Liver (tissue), 9 donors: ENCODE data around the gene PUS1. TPM values are rescaled to one million over a fixed set of nuclear protein-coding genes. Genes with fewer than 3 reads are reported as not detected.

Source experiments
- DNase-seq: peaks from one replicate; pipeline ENCODE4 v3.0.0-alpha.2; 2017; ENCODE audit warnings: low spot score
- H3K27ac ChIP-seq, 2 donors: one replicate each; pipeline ENCODE4 v1.7.0; 2013; ENCODE audit warnings: inconsistent platforms in 2 of 2, low read length in 2 of 2, control low read depth in 1 of 2, low read depth in 1 of 2, mild to moderate bottlenecking in 1 of 2
- H3K27me3 ChIP-seq, 4 donors: one replicate each; pipeline versions ENCODE4 v1.6.1 to v1.7.0; 2013; ENCODE audit warnings: low read length in 3 of 4, inconsistent platforms in 1 of 4, mild to moderate bottlenecking in 1 of 4, moderate library complexity in 1 of 4; ENCODE audit not compliant: control insufficient read depth in 4 of 4, insufficient read depth in 4 of 4
- H3K36me3 ChIP-seq, 4 donors: one replicate each; pipeline versions ENCODE4 v1.6.1 to v1.7.0; 2013; ENCODE audit warnings: low read length in 3 of 4, mild to moderate bottlenecking in 3 of 4, low read depth in 1 of 4, moderate library complexity in 1 of 4; ENCODE audit not compliant: control insufficient read depth in 4 of 4, insufficient read depth in 3 of 4
- H3K4me1 ChIP-seq, 4 donors: one replicate each; pipeline versions ENCODE4 v1.6.1 to v1.7.0; 2013; ENCODE audit warnings: low read length in 3 of 4, mild to moderate bottlenecking in 3 of 4, moderate library complexity in 1 of 4; ENCODE audit not compliant: control insufficient read depth in 4 of 4, insufficient read depth in 4 of 4
- H3K4me3 ChIP-seq, 3 donors: one replicate each; pipeline versions ENCODE4 v1.6.1 to v1.7.0; 2013; ENCODE audit warnings: low read length in 3 of 3, control low read depth in 1 of 3, low read depth in 1 of 3, mild to moderate bottlenecking in 1 of 3
- H3K9ac ChIP-seq, 2 donors: one replicate each; pipeline ENCODE4 v1.7.0; 2013; ENCODE audit warnings: low read length in 2 of 2, mild to moderate bottlenecking in 2 of 2, moderate library complexity in 2 of 2, control low read depth in 1 of 2, low read depth in 1 of 2
- H3K9me3 ChIP-seq, 4 donors: one replicate each; pipeline versions ENCODE4 v1.6.1 to v1.7.0; 2013; ENCODE audit warnings: low read length in 3 of 4; ENCODE audit not compliant: control insufficient read depth in 4 of 4
- CTCF ChIP-seq: fragments of 150-350 bp; IDR thresholded peaks from 2 replicates; pipeline ENCODE4 v1.5.1; 2017; ENCODE audit warnings: improper control_type of control experiment, low read depth, low read length; ENCODE audit not compliant: missing input control
- EGR1 ChIP-seq, 2 donors: IDR thresholded peaks; 2 replicates each; pipeline ENCODE4 v1.6.1; 2016 to 2018; ENCODE audit warnings: antibody characterized with exemption in 2 of 2, low read depth in 2 of 2
- FOXA1 ChIP-seq: IDR thresholded peaks from 2 replicates; pipeline ENCODE4 v1.6.1; 2016; ENCODE audit warnings: antibody characterized with exemption
- FOXA2 ChIP-seq: IDR thresholded peaks from 2 replicates; pipeline ENCODE4 v1.6.1; 2016; ENCODE audit warnings: antibody characterized with exemption
- GABPA ChIP-seq, 2 donors: IDR thresholded peaks in 1 of 2; conservative IDR thresholded peaks in 1 of 2; 2 replicates each; pipeline ENCODE4 v1.6.1; 2016; ENCODE audit warnings: antibody characterized with exemption in 2 of 2, mild to moderate bottlenecking in 1 of 2, moderate library complexity in 1 of 2
- HNF4G ChIP-seq: IDR thresholded peaks from 2 replicates; pipeline ENCODE4 v1.6.1; 2016; ENCODE audit warnings: antibody characterized with exemption
- JUND ChIP-seq, 2 donors: IDR thresholded peaks; 2 replicates each; pipeline ENCODE4 v1.6.1; 2016; ENCODE audit warnings: antibody characterized with exemption in 2 of 2
- NR2F2 ChIP-seq: IDR thresholded peaks from 2 replicates; pipeline ENCODE4 v1.6.1; 2016; ENCODE audit warnings: antibody characterized with exemption
- RAD21 ChIP-seq, 2 donors: IDR thresholded peaks; 2 replicates each; pipeline ENCODE4 v1.6.1; 2016; ENCODE audit warnings: antibody characterized with exemption in 2 of 2, mild to moderate bottlenecking in 2 of 2
- REST ChIP-seq: IDR thresholded peaks from 2 replicates; pipeline ENCODE4 v1.6.1; 2016; ENCODE audit warnings: antibody characterized with exemption, mild to moderate bottlenecking
- RXRA ChIP-seq, 2 donors: IDR thresholded peaks; 2 replicates each; pipeline ENCODE4 v1.6.1; 2017 to 2018; ENCODE audit warnings: antibody characterized with exemption in 2 of 2, mild to moderate bottlenecking in 1 of 2
- TAF1 ChIP-seq: conservative IDR thresholded peaks from 2 replicates; pipeline ENCODE4 v1.6.1; 2016; ENCODE audit warnings: antibody characterized with exemption, mild to moderate bottlenecking
- YY1 ChIP-seq: IDR thresholded peaks from 2 replicates; pipeline ENCODE4 v1.6.1; 2016; ENCODE audit warnings: antibody characterized with exemption, mild to moderate bottlenecking
- ZBTB33 ChIP-seq: IDR thresholded peaks from 2 replicates; pipeline ENCODE4 v1.6.1; 2016; ENCODE audit warnings: antibody characterized with exemption
- WGBS: extraction: QIAGEN DNeasy Blood & Tissue Kit; methylation state at CpG from one replicate; pipeline ENCODE4 v1.1.7; 2013; 5-methylcytosine and 5-hydroxymethylcytosine counted together
- polyA plus RNA-seq, 2 donors: library from polyadenylated mRNA; stranded (reverse) in 1 of 2; unstranded in 1 of 2; fragments of 200-250 nt in 1 of 2; fragments of >200 nt in 1 of 2; fragmentation: Nextera tagmentation in 1 of 2; extraction: Ambion mirVana in 1 of 2; gene quantifications; one replicate each; pipeline versions ENCODE4 v1.2.1 to v1.2.3, GENCODE V29; 2013 to 2015
- total RNA-seq, 2 donors: library from RNA; depleted of rRNA; stranded (reverse); fragments of >200 nt; gene quantifications; one replicate each; pipeline ENCODE4 v1.2.3, GENCODE V29; 2014
- donor health status: healthy.
- donor health status: healthy.
- donor health status: healthy.
- donor health status: healthy.
- donor health status: healthy.

The PUS1 gene
- total and polyA plus RNA-seq, 4 donors, result 6.1 to 24.4 (median 10.7) TPM

GRCh38 chr12:131939007-131939406 is 9.9 kb downstream of the PUS1 start:
- peaks cover 8 to 45% (median 22%) of the 10 kb centered on the region in 4 donors for H3K36me3 ChIP-seq
- DNase-seq, result no peak
- 87% methylated on average over 16 of the region's 16 CpGs for WGBS

More at GRCh38 chr12:131939007-131939406, 9.9 kb downstream of the PUS1 start:
- no peaks in the 10 kb centered on the region for H3K4me1 ChIP-seq
- H3K9me3 ChIP-seq, result no peaks in the 10 kb centered on the region
- no peak overlapping the region for H3K4me3 ChIP-seq
- no peak overlapping the region for H3K9ac ChIP-seq
- TF ChIP-seq REST (no peak), CTCF (no peak), GABPA (IDR thresholded peaks at IDR 0.05 in 1 of 2, conservative IDR thresholded peaks at IDR 0.05 in 1 of 2) (no peak), FOXA1 (no peak), RXRA (IDR thresholded peaks at IDR 0.05) (no peak), YY1 (no peak), EGR1 (IDR thresholded peaks at IDR 0.05; ENCODE audit: low read depth in 2 of 2) (no peak), RAD21 (IDR thresholded peaks at IDR 0.05) (no peak), ZBTB33 (no peak), TAF1 (no peak), FOXA2 (no peak), JUND (IDR thresholded peaks at IDR 0.05) (no peak), HNF4G (no peak), NR2F2 (no peak)
- H3K27me3 ChIP-seq, result no peaks in the 10 kb centered on the region
- no peak overlapping the region for H3K27ac ChIP-seq
